ENCODE measurements around the gene FAM229B. TPM values are rescaled to one million over a fixed set of nuclear protein-coding genes. Genes with fewer than 3 reads are reported as not detected.
"Not testable (repeated sequence)": the region's sequence is repeated elsewhere in the genome, so short reads cannot be mapped to it uniquely, and the experiment has no call there.

FAM229B gene
- total RNA-seq, 1 donor from 2014 or later: 32.2 TPM

GRCh38 chr6:112050429-112050828 lies 37.0 kb upstream of the FAM229B start:
- Mint-ChIP-seq H3K4me3 (no peak overlapping the region), H3K36me3 (no peaks in the 10 kb centered on the region)

GRCh38 chr6:112051251-112051740 lies 36.1 kb upstream of the FAM229B start:
- not testable (repeated sequence) for H3K27ac Mint-ChIP-seq, H3K4me3 Mint-ChIP-seq
- H3K9me3 Mint-ChIP-seq: peaks cover 10% of the 10 kb centered on the region

More at GRCh38 chr6:112050429-112050828, 37.0 kb upstream of the FAM229B start:
- no peaks in the 10 kb centered on the region for H3F3A ChIP-seq (ENCODE audit: low read depth)
- H3K9ac ChIP-seq: no peak overlapping the region
- TF ChIP-seq EZH2phosphoT487 (IDR thresholded peaks at IDR 0.05): no peak
- TF ChIP-seq CTCF (IDR thresholded peaks at IDR 0.05): no peak
- TF ChIP-seq EZH2 (IDR thresholded peaks at IDR 0.05): no peak
- no peaks in the 10 kb centered on the region for H3K27me3 ChIP-seq
- no peak overlapping the region for H3K4me2 ChIP-seq
- Mint-ChIP-seq H3K9me3 (peaks cover 10% of the 10 kb centered on the region), H3K27me3 (ENCODE audit: insufficient read depth, low read depth) (peaks cover 13% of the 10 kb centered on the region), H3K27ac (no peak overlapping the region), H3K4me1 (peaks cover 9% of the 10 kb centered on the region)
- H3K27ac ChIP-seq: no peak overlapping the region
- H3K79me2 ChIP-seq (ENCODE audit: low read depth): no peaks in the 10 kb centered on the region
- no peaks in the 10 kb centered on the region for H3K9me3 ChIP-seq (ENCODE audit: low read depth)
- DNase-seq (ENCODE audit: low spot score): no peak
- H3K4me3 ChIP-seq: no peak overlapping the region
- no peaks in the 10 kb centered on the region for H4K20me1 ChIP-seq (ENCODE audit: low read depth)
- peaks cover 5% of the 10 kb centered on the region for H3K4me1 ChIP-seq
- no peak overlapping the region for H2AFZ ChIP-seq (replicated peaks)
- H3K36me3 ChIP-seq: no peaks in the 10 kb centered on the region

GRCh38 chr6:112054001-112054400 lies 33.4 kb upstream of the FAM229B start, which contains the start of gene CCN6:
TSS of gene CCN6 (plus strand) at chr6:112054104. CDS start at chr6:112054358, 254 bp downstream.
- no peaks in the 10 kb centered on the region for H3K79me2 ChIP-seq (ENCODE audit: low read depth)
- H2AFZ ChIP-seq (replicated peaks): peak within 1 kb of the TSS; percentile 20
- Mint-ChIP-seq H3K27ac (no peak within 1 kb of the TSS), H3K9me3 (peaks cover 6% of the 10 kb centered on the region), H3K4me3 (no peak within 1 kb of the TSS), H3K4me1 (peaks cover 2% of the 10 kb centered on the region), H3K36me3 (no peaks in the 10 kb centered on the region), H3K27me3 (ENCODE audit: insufficient read depth, low read depth) (peaks cover 13% of the 10 kb centered on the region)
- no peaks in the 10 kb centered on the region for H3K27me3 ChIP-seq
- H3K4me2 ChIP-seq: no peak within 1 kb of the TSS
- H3K4me1 ChIP-seq: no peaks in the 10 kb centered on the region
- H3K27ac ChIP-seq: no peak within 1 kb of the TSS
- no peak for TF ChIP-seq CTCF (IDR thresholded peaks at IDR 0.05)
- TF ChIP-seq EZH2phosphoT487 (IDR thresholded peaks at IDR 0.05): no peak
- TF ChIP-seq EZH2 (IDR thresholded peaks at IDR 0.05): no peak
- no peak within 1 kb of the TSS for H3K9ac ChIP-seq
- no peaks in the 10 kb centered on the region for H3K9me3 ChIP-seq (ENCODE audit: low read depth)
- H3F3A ChIP-seq (ENCODE audit: low read depth): no peaks in the 10 kb centered on the region
- DNase-seq (ENCODE audit: low spot score): no peak
- H4K20me1 ChIP-seq (ENCODE audit: low read depth): no peaks in the 10 kb centered on the region
- no peaks in the 10 kb centered on the region for H3K36me3 ChIP-seq
- H3K4me3 ChIP-seq: no peak within 1 kb of the TSS

More at GRCh38 chr6:112051251-112051740, 36.1 kb upstream of the FAM229B start:
- not testable (repeated sequence) for DNase-seq (ENCODE audit: low spot score); H3K4me2 ChIP-seq; H3K27ac ChIP-seq; H3K36me3 ChIP-seq; H3K4me1 ChIP-seq; H3K79me2 ChIP-seq (ENCODE audit: low read depth); H3K4me3 ChIP-seq; H3K36me3 Mint-ChIP-seq; H4K20me1 ChIP-seq (ENCODE audit: low read depth); H3F3A ChIP-seq (ENCODE audit: low read depth); H2AFZ ChIP-seq (replicated peaks); H3K9ac ChIP-seq; H3K9me3 ChIP-seq (ENCODE audit: low read depth); H3K4me1 Mint-ChIP-seq; H3K27me3 ChIP-seq
- H3K27me3 Mint-ChIP-seq (ENCODE audit: insufficient read depth, low read depth): peaks cover 13% of the 10 kb centered on the region

- no peak overlapping the region for H3K27ac ChIP-seq
- H3K9me3 ChIP-seq (ENCODE audit: low read depth): no peaks in the 10 kb centered on the region
- Mint-ChIP-seq H3K4me1 (no peaks in the 10 kb centered on the region), H3K36me3 (no peaks in the 10 kb centered on the region), H3K9me3 (peaks cover 6% of the 10 kb centered on the region), H3K4me3 (no peak overlapping the region), H3K27me3 (ENCODE audit: insufficient read depth, low read depth) (peaks cover 13% of the 10 kb centered on the region), H3K27ac (no peak overlapping the region)
- TF ChIP-seq EZH2phosphoT487 (IDR thresholded peaks at IDR 0.05) (no peak), EZH2 (IDR thresholded peaks at IDR 0.05) (no peak), CTCF (IDR thresholded peaks at IDR 0.05) (no peak)
- H2AFZ ChIP-seq (replicated peaks): peak overlapping the region; percentile 20
- no peak for DNase-seq (ENCODE audit: low spot score)
- H3K36me3 ChIP-seq: no peaks in the 10 kb centered on the region
- no peak overlapping the region for H3K4me3 ChIP-seq
- H3K79me2 ChIP-seq (ENCODE audit: low read depth): no peaks in the 10 kb centered on the region
- H3K27me3 ChIP-seq: no peaks in the 10 kb centered on the region
- no peaks in the 10 kb centered on the region for H3F3A ChIP-seq (ENCODE audit: low read depth)
- no peaks in the 10 kb centered on the region for H3K4me1 ChIP-seq
- no peak overlapping the region for H3K4me2 ChIP-seq
- H3K9ac ChIP-seq: no peak overlapping the region
- H4K20me1 ChIP-seq (ENCODE audit: low read depth): no peaks in the 10 kb centered on the region
Observed at GRCh38 chr6:112054555-112055190, 32.7 kb upstream of the FAM229B start.

Measured in neural progenitor cell (in vitro differentiated cells).